BE2C (cell line): Measurements from ENCODE around the gene KLC1.
A peak's percentile ranks its signal among the peaks of the same experiment; 100 is the strongest.
"Not testable (repeated sequence)": the region's sequence is repeated elsewhere in the genome, so short reads cannot be mapped to it uniquely, and the experiment has no call there.

ENCODE experiments used
- DNase-seq: peaks from one replicate; pipeline ENCODE4 v3.0.0-alpha.2; 2020
- H3K27me3 ChIP-seq: fragments of 250-450 bp; sonication (Bioruptor Pico); 2 replicates; pipeline ENCODE4 v1.5.1; 2020; ENCODE audit warnings: mild to moderate bottlenecking
- H3K36me3 ChIP-seq: fragments of 250-450 bp; sonication (Bioruptor Pico); 2 replicates; pipeline ENCODE4 v1.5.1; 2020; ENCODE audit warnings: mild to moderate bottlenecking
- H3K4me1 ChIP-seq: fragments of 250-450 bp; sonication (Bioruptor Pico); 2 replicates; pipeline ENCODE4 v1.5.1; 2020
- H3K4me3 ChIP-seq: 2 replicates; pipeline ENCODE4 v1.5.1; 2011; ENCODE audit warnings: low read depth, low read length
- H3K9me3 ChIP-seq: fragments of 250-450 bp; sonication (Bioruptor Pico); 2 replicates; pipeline ENCODE4 v1.5.1; 2020
- CTCF ChIP-seq: IDR thresholded peaks from 2 replicates; pipeline ENCODE4 v1.5.1; 2012; ENCODE audit warnings: mild to moderate bottlenecking, low read depth, low read length

The KLC1 gene

GRCh38 chr14:103594265-103594664 lies 34.7 kb upstream of the KLC1 start:
- Histone ChIP-seq H3K27me3 (no peaks in the 10 kb centered on the region), H3K4me1 (peaks cover 12% of the 10 kb centered on the region), H3K36me3 (peaks cover 10% of the 10 kb centered on the region; the same call in 1 of the 2 replicates), H3K9me3 (no peaks in the 10 kb centered on the region), H3K4me3 (no peak overlapping the region)
- peak; percentile 30 for DNase-seq
- TF ChIP-seq CTCF = no peak

- peak; percentile 57 for DNase-seq
- no peaks in the 10 kb centered on the region for H3K36me3 ChIP-seq
- H3K9me3 ChIP-seq = no peaks in the 10 kb centered on the region
- H3K27me3 ChIP-seq = no peaks in the 10 kb centered on the region
- no peak overlapping the region for H3K4me3 ChIP-seq
- peaks cover 12% of the 10 kb centered on the region for H3K4me1 ChIP-seq
- no peak for TF ChIP-seq CTCF
Measured at GRCh38 chr14:103597623-103598377, 31.2 kb upstream of the KLC1 start.

- DNase-seq = no peak
- Histone ChIP-seq H3K27me3 (no peaks in the 10 kb centered on the region), H3K36me3 (no peaks in the 10 kb centered on the region), H3K9me3 (no peaks in the 10 kb centered on the region), H3K4me1 (peaks cover 4% of the 10 kb centered on the region), H3K4me3 (no peak overlapping the region)
- TF ChIP-seq CTCF = no peak
Measured at GRCh38 chr14:103600503-103600902, 28.5 kb upstream of the KLC1 start.

- Histone ChIP-seq H3K27me3 (no peaks in the 10 kb centered on the region), H3K4me1 (peaks cover 6% of the 10 kb centered on the region; the same call in 1 of the 2 replicates), H3K9me3 (peaks cover 3% of the 10 kb centered on the region; the same call in 1 of the 2 replicates), H3K36me3 (no peaks in the 10 kb centered on the region), H3K4me3 (no peak overlapping the region)
- DNase-seq = no peak
- TF ChIP-seq CTCF = no peak
Measured at GRCh38 chr14:103604620-103605019, 24.4 kb upstream of the KLC1 start.

- Histone ChIP-seq H3K27me3 (no peaks in the 10 kb centered on the region), H3K4me3 (peak overlapping the region; percentile 51), H3K9me3 (peaks cover 3% of the 10 kb centered on the region; the same call in 1 of the 2 replicates), H3K4me1 (peaks cover 6% of the 10 kb centered on the region; the same call in 1 of the 2 replicates), H3K36me3 (no peaks in the 10 kb centered on the region)
- DNase-seq = peak; percentile 77
- TF ChIP-seq CTCF = peak; percentile 53
Measured at GRCh38 chr14:103606963-103607668, 21.9 kb upstream of the KLC1 start.

GRCh38 chr14:103607822-103608221 lies 21.2 kb upstream of the KLC1 start:
- peak overlapping the region; percentile 51 for H3K4me3 ChIP-seq
- H3K27me3 ChIP-seq = no peaks in the 10 kb centered on the region
- H3K9me3 ChIP-seq = peaks cover 3% of the 10 kb centered on the region; the same call in 1 of the 2 replicates
- no peak for TF ChIP-seq CTCF
- no peaks in the 10 kb centered on the region for H3K36me3 ChIP-seq
- no peak for DNase-seq
- H3K4me1 ChIP-seq = peaks cover 6% of the 10 kb centered on the region; the same call in 1 of the 2 replicates

GRCh38 chr14:103609081-103609480 lies 19.9 kb upstream of the KLC1 start:
- H3K4me1 ChIP-seq, H3K27me3 ChIP-seq, H3K4me3 ChIP-seq, H3K36me3 ChIP-seq, H3K9me3 ChIP-seq, DNase-seq: not testable (repeated sequence)
